HG02678 (cell line): ENCODE data around the gene TSC1.

Experiments used
- ATAC-seq: cut with Tn5 transposase; IDR thresholded peaks from one replicate; pipeline ENCODE4 v1.9.1; 2021; ENCODE audit warnings: mild to moderate bottlenecking, moderate library complexity; ENCODE audit not compliant: unreplicated experiment

TSC1 gene

GRCh38 chr9:132873403-132873802 is 71.0 kb downstream of the TSC1 start:
- no peak for ATAC-seq

DNA sequence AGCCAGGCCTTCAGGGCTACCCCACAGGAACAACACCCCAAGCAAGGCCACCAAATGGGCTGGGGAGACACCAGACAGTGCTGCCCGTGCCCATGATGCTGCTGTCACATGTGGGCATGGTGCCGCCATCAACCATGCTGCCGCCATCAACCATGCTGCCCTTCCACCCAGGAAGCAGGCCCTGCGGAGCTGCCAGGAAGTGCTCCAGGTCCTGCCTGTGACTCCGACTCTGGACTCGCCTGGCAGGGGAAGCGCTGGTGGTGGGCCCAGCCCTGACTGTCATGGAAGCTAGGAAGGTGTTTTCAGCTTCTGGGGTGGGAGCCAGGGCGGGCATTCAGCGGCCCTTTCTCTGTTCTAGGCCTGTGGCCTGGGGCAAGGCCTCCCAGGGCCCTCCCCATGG is 75.2 kb downstream of the TSC1 start:
- ATAC-seq: no peak

- ATAC-seq: no peak
These were observed 77.5 kb downstream of the TSC1 start for GRCh38 chr9:132866898-132867297.

DNA sequence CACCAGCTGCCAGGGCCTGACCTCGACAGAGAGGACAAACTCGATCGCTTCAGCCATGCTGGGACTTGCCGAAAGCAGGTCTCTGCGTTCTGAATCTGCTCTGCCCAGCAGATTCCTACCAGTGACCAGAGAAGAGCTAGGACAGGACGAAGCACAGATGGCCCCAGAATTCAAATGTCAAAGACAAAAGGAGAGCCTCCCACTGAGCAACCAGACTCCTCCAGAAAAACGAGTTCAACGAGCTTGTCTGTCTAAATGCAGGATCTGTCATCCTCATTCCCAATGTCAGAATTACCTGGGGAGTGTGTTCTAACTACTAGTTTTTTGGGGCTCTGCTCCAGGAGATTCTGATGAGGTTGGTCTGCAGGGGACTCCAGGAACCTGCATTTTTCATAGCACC is 79.7 kb downstream of the TSC1 start:
- ATAC-seq: no peak

GRCh38 chr9:132864277-132864676 is 80.1 kb downstream of the TSC1 start:
- no peak for ATAC-seq

DNA sequence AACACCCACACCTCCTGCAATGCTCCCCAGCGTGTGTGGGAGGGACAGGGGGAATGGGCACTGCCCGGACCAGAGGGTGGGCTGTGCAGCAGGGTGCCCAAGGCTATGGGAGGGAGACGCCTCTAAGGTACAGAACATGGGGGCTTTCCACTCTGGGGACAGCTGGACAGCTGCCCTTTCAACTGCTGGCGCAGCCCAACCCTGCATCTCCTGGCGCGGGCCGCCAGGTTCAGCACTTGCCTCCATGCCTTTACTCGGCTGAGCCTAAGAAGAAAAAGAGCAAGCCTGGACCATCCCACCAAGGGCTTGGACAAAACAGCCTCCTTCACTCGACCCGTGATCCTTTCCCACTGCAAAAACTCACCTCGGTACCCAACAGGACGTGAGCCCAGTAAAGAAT is 81.3 kb downstream of the TSC1 start:
- ATAC-seq: no peak

DNA sequence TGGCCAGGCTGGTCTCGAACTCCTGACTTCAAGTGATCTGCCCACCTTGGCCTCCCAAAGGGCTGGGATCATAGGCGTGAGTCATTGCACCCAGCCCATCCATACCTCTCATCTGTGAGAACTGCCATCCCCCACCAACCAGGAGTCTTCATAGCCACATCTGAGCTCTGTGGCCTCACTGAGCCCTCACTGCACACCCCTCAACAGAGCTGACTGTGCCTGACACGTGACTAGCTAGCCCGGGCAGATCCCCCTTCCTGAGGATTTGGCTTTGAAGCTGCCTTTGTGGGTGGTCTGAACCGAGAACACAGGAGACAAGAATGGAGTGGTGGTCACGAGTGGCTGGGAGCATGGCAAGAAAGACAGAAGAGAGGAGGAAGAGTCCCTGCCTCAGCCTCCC is 81.9 kb downstream of the TSC1 start:
- no peak for ATAC-seq

DNA sequence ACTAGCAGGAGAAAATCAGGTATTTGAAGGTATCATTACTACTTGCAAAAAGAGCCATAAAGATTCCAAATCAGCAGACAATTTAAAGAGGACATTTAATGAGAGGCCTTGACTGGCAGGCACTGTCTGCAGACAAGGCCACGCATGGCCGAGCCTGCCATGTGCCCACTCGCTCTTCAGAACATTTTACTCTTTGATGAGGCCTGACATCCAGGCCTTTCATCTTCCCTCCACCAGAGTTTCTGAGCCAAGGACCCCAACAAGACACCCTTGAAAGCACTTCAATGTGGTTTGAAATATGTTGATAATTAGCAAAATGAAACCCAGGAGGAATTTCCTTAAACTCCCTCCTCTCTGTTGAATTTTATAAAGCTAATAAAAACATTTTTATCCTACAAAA is 82.8 kb downstream of the TSC1 start:
- ATAC-seq: no peak

GRCh38 chr9:132858751-132859150 is 85.7 kb downstream of the TSC1 start:
- no peak for ATAC-seq

GRCh38 chr9:132857616-132858342 is 86.6 kb downstream of the TSC1 start:
- ATAC-seq: no peak

DNA sequence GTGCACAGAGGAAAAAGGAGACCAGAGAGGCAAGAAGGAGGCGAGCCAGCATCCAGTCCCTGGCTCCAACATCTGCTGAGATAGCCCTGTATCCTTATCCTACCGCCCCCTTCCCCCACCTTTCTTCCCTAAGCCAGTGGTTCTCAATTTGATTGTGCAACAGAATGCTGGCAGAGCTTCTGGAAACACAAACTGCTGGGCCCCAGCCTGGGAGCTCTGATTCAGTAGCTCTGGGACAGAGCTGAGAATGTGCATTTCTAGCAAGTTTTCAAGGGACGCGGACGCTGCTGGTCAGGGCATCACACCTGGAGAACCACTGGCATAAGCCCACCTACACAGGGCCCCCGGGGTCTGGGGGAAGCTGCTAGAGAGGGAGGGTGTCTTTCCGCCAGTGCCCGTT is 87.4 kb downstream of the TSC1 start:
- no peak for ATAC-seq

DNA sequence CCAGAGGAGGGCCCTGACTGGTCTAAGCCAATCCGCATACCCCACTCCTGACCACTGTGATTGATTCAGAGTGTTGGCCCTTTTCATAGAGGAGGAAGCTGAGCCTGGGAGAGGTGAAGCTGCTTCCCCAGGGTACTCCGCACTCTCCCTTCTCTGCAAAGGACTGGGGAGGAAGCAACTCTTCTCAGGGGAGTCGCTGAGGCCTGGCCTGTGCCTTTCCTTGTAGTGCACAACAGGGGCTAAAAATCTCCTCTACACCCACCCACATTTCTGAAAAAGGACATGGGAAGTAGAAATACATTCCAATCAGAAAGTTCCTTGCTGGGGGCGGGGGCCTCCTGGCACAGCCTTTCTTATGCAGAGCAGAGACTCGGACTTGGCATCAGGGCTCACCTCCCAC is 88.5 kb downstream of the TSC1 start:
- no peak for ATAC-seq

GRCh38 chr9:132854832-132855231 is 89.6 kb downstream of the TSC1 start:
- no peak for ATAC-seq

GRCh38 chr9:132853482-132853881 is 90.9 kb downstream of the TSC1 start:
- ATAC-seq: no peak

- no peak for ATAC-seq
These were observed 95.2 kb downstream of the TSC1 start for GRCh38 chr9:132849185-132849706.

- no peak for ATAC-seq
These were observed 97.4 kb downstream of the TSC1 start for GRCh38 chr9:132846918-132847515.

DNA sequence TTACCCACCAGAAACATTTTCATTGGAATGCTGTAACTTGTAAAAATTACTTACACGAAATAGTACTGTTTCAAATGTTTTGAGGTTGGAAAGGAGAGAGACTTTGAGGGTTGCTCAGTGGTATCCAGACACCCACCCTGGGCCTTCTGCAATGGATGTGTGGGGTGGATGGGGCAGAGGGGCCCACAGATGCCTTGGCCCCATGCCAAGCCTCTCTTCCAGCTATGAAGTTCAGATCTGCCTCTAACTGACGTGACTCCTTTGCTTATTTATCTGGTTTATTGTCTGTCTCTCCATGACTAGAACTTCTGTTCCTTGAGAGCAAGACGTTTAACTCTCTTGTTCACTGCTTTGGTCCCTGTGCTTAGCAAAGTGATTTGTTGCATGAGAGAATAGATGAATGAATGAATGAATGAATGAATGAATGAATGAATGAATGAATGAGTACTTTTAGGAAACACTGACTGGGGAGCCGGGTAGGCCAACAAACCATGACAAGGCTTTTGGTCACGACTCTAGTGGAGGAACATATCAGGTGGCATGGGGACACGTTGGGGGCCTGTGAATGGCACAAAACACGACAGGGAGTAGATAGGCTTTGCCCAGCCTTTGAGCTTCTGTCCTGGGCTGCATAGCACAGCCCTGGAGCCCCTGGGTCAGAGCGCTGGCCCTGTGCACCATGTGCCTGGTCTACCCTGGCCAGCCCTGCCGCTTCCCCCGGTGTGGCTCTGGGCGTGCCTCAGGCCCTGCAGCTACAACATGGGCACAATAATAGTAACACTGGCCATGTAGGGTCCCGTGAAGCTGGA is 98.1 kb downstream of the TSC1 start:
- no peak for ATAC-seq

- no peak for ATAC-seq
These were observed 102.0 kb downstream of the TSC1 start for GRCh38 chr9:132842124-132843044.
